Limb (tissue), 2 donors: ENCODE data around the gene GRXCR2.
"Not testable (repeated sequence)": the region's sequence is repeated elsewhere in the genome, so short reads cannot be mapped to it uniquely, and the experiment has no call there.

Experiments
- DNase-seq, 2 donors: peaks; one replicate each; pipeline ENCODE4 v3.0.0-alpha.2; 2016; ENCODE audit errors: extremely low spot score in 2 of 2

GRXCR2 gene

DNA sequence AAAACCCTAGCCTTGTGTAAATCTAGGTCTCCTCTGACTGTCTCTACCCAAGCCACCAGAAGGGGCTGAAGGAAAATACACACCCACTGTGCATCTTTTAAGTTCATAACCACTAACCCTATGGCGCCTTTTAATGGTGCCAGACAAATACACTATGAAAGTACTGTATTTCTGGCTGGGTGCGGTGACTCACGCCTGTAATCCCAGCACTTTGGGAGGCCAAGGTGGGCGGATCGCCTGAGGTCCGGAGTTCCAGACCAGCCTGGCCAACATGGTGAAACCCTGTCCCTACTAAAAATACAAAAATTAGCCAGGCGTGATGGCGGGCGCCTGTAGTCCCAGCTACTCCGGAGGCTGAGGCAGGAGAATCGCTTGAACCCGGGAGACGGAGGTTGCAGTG lies 36.6 kb downstream of the GRXCR2 start:
- not testable (repeated sequence) for DNase-seq

DNA sequence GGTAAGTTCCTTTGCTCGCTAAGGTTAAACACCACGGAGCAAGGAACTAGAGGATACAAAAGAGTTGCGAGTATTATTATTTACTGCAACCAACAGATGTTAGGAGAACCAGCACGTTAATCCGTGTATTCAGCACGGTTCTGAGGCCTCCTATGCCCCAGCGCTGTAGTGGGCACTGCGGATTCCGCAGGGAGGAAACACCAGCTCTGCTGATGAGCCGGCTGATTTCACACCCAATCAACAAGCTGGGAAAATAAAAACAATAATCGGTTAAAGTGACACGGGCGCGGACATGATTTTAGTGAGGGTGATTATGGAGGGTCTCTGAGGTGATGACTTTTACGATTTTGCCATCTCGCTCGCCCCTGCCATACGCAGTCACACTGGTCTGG lies 37.0 kb downstream of the GRXCR2 start:
- DNase-seq: peak; percentile 4 to 36

DNA sequence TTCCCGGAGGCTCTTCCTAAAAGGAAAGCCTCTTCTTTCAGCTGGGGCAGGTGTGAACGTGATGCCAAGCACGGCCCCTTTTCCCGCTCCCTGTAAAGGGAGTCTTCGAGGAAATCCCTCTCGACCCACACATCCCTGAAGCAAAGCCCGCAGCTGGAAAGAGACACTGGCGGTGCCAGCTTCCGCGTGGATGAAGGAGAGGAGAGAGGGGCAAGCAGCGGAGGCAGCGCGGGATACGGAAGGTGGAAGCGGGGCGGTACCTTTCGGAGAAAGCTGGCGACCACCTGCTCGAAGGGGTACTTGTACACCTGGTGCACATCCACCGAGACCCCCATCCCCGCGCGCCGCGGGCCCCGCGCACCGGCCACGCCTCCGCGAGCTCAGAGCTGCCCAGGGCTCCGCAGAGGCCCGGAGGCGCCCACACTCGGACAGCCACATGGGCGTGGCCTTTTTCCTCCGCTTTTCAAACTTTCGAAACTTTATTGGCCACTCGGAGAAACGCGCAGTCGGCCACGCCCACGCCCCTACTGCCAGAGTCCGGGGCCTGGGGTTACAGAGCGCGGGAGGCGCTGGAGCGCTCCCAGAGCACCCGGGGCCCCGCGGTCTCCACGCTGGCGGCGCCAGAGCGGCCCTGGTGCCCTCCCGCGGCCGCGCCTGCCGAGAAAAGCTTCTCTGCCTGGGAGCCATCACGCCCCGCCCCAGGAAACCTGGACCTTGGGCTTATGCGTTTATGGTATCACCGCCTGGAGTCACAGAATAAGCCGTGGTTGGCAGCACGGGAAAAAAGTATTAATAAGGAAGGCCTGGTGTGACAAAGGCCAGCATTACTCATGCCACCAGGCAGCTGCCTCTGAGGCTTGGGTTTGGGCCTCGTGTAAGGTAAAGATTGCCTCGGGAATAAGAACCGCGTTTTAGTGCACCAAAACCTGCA lies 37.6 kb downstream of the GRXCR2 start, which contains the start of gene PRELID2:
Gene PRELID2 (minus strand): TSS at position 426 of the 931 bp plus-strand sequence. CDS start 91 bp downstream, at position 335.
- DNase-seq: peak; percentile 90

DNA sequence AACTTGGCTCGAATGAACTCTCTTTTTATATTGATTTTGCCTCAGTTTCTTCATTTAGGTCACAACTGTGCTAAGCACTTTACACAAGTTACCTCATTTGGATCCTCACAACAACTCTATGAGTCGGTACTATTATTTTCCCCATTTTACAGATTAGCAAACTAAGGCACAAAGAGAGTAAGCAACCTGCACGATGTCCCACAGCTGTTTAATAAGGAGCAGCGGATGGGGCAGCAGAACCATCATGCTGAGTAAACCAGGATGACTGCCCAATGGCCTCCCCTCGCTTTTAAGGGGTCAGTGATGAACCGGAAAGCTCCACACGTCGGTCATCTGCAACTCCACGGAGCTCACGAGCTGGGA lies 38.3 kb downstream of the GRXCR2 start:
- DNase-seq: no peak

DNA sequence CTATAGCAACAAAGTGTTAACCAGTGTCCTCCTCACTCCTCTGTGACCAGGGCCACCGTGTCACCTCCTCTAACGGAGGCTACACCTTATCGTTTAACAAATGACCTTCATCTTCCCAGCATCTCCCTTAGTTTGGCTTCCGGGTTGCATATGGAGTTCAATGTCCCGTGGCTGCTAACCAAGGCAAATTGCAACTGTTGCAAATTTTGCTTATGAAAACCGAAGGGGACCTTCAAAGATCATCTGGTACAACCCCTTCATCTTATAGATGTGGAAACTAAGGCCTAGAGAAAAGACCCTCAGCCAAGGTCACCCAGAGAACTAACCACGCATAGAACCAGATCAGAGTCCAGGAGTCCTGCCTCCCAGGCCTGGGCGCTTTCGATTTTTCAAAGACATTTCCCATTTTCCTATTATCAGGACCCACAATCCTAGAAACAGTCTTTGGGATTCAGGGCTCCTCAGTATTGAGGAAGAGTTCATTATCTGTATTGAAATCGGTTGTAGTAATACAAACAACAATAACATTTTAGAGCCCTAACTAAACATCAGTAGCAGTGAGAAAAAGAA lies 39.1 kb downstream of the GRXCR2 start:
- no peak for DNase-seq

DNA sequence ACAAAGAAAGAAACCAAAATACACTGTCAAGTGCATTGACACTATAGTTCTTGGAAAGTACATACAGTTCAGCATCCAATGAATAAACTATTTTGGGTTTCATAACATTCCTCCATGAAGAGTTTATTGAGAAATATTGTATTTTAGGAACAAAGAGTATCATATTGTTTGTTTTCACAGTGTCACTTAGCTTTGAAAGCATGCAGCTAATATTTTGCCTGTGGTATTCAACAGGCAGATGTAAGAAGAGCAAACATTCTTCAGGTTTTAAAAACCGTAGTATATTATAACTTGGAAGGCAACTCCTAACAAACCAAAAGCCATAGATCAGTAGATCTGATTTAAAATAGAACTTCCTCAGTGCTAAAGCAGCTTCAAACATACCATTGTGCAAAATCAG lies 42.2 kb downstream of the GRXCR2 start:
- no peak for DNase-seq

DNA sequence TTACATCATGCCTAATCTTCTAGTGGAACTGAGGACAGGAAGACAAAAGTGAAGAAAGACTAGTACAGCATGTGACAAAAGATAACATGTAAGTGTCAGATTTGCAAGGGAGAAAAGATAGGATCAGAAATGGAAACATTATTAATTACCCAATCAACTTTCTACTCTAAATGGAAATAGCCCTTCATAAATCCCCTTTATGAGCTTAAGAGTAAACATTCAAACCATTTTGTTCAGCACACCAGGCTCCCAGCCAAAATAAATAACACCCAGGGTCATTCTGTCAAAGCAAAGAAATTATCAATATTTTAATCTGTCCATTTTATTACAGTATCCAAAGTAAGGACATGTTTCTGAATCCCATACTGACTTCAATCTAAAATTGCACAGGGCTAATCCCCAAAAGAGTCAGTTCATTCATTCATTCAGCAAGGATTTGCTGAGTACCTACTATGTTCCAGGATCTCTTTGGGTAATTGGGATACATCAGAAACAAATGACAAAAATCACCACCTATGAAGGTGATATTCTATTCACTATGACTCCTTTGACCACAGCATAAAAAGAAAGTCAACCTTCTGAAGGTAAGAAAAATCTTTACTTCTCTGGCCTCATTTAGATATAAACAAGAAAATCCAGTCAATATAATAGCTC lies 43.0 kb downstream of the GRXCR2 start:
- DNase-seq: no peak

DNA sequence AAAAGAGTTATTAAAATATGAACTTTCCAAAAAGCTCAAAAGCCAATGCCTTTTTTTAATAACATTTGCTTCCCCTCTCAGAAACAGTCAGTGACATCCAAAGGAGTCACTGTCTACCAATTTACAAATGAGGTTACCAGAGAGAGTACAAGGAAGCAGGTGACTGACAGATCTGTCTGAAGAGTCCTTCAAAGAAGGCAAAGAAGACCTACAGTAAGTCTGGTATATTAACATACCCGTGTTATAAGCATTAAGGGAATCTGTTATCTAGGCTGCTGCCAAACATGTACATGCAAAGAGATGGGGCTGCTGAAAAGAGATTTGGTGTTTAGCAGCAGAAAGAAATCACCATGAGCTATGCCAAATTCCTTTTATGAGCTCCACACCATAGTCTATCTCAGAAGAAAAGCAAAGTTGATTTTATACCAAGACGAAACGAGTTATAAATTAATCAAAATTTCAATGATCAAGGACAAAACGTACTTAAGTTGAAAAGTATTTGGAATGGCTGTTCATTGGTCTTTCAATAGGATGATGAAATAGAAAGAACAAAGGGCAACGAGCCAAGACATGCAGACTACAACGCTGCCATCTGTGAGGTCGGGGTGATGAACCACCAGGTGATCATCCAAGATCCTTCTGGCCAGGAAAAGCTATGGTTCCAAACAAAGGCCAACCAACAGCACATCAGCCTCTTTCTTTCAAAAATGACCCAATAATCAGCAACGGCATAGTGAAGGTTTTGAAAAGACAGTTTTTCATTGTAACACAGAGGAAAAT lies 45.7 kb downstream of the GRXCR2 start:
- DNase-seq: no peak

DNA sequence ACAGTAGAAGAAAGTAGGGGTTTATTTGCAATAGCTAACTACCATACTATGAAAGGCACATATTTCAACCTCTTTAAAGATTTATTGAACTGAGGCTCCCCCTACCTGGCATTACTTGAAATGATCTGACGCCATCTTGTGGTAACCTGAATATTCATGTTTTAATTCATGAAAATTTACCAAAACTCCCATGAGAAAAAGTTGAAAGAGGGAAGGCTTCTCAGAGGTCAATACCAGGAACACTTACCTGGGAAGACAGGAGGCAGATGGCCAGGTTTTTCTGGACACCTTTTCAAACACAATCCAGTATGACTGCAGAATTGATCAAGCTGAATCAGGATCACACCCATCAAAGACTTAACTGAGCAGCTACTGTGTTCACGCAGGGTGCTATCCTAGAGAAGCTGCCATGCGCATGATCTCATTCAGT lies 47.0 kb downstream of the GRXCR2 start:
- DNase-seq: peak in 1 of 2 donors; percentile 79

DNA sequence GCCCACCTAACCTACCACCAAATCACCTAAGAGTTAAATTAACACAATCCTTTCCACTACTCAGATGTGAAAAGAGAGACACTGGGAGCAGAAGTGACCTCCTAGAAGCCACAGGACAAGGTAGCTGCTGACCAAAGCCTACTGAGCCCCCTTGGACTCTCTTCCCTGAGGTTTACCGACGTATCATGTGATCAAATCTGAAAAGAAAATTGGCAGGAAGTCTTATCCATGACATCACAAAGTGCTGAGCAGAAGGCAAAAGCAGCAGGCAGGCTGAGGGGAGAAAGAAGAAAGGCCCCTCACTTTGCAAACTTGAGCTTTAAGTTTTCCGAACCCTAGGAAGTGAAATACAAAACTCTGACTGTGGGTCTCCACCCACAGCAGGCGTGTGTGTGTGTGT lies 48.8 kb downstream of the GRXCR2 start:
- DNase-seq: peak in 1 of 2 donors; percentile 3

DNA sequence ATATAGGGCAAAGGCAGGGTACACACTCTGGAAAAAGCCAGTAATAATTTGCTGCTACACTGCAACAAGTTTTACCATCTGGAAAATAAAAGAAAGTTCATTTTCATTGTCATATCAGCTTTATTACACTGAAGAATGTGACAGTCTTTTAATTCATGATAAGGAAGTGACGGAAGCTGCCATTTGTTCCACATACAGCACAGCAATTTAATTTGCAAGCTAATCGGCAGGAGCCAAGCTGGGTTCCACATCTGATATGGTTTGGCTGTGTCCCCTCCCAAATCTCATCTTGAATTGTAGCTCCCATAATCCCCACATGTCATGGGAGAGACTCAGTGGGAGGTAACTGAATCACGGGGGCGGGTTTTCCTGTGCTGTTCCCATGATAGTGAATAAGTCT lies 54.2 kb downstream of the GRXCR2 start:
- no peak for DNase-seq

DNA sequence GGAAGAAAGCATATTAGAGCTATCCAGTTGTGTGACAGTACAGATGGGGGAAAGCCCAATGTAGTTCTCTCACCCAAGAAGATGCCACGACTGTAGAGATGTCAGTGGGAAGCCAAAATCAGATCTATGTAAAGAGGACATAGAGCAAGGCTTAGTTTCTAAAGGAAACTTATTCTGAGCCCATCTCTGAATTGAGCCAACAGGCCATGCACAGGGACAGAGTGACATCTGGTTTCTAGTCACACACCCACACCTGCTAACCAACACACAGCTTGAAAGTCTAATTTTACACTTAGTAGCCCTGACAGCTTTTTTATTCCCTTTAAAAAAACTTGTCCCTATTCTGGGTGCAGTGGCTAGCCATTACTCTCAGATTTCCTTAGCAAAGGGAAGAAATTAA lies 59.9 kb downstream of the GRXCR2 start:
- no peak for DNase-seq

DNA sequence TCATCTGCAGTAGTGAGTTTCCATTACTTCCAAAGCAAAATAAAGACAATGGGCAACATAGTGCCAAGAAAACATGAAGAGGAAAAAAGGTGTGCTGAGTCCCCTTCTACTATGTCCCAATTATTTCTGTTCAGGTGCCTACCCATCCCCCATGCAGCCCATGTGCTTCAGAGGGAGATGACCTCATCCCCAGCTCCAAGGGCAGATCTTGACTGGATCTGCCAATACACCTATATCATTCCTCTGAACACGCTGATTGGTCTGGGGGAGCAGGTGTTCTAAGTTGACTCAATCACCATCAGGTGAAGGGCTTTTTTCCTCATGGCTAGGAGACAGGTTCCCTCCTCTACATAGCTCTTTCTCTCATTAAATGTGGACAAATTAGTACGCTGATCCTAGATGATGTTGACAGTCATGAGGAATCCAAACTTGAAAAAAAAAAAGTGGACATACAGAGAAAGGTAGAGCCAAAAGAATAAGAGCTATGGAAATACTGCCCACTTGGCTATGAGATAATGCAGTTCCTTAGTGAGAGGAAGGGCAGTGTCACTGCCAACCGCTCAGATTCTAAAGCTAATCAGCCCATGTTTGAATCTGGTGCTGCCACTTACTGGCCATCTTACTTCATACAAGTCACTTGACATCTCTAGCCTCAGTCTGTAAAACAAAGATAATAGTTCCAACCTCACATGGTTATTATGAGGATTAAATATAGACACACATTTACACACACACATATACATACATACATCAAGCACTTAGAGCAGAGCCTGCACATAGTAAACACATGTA lies 60.8 kb downstream of the GRXCR2 start:
- no peak for DNase-seq
